ENCODE data around the gene GALNT12.

The GALNT12 gene

DNA sequence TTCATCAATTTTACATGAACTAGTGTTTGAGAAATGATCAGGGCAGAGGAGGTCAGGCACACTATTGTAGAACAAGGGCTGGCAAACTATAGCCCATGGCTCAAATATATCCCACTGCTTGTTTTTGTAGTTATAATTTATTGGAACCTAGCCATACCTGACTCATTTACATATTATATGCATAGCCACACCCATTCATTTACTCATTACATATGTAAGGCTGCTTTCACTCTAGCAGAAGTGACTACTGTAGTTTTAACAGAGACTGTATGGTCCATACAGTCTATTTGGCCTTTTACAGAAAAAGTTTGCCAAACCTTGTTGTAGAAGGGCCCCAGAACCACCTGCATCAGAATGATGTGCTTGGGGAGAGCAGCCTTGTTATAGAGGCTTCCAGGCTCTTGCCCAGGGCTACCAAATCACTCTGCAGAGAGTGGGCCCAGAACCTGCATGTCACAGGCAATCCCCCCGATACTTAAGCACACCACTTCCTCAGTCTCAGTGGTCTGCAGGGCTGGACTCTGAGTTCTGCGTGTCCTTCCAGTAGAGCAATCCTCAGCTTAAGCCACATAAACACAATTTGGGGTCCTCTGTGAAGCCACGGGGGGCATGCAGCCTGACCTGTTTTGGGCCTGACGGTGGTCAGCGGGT lies 17.9 kb upstream of the GALNT12 start:
- DNase-seq, result no peak
- WGBS (ENCODE audit: insufficient coverage), result 100% methylated on average over 5 of the region's 5 CpGs
- H3K36me3 ChIP-seq (ENCODE audit: control insufficient read depth in 4 of 4, insufficient read depth in 4 of 4, low read length in 3 of 4), result peaks cover 0 to 29% (median 9%) of the 10 kb centered on the region in 4 experiments
- H3K27me3 ChIP-seq (replicated peaks in 2 of 5; ENCODE audit: control insufficient read depth in 4 of 5, insufficient read depth in 5 of 5, low read length in 4 of 5), result no peaks in the 10 kb centered on the region
- no peak overlapping the region for H3K4me3 ChIP-seq (ENCODE audit: control insufficient read depth in 1 of 7, extremely low read depth in 1 of 7, insufficient read depth in 4 of 7, low read depth in 2 of 7, low read length in 6 of 7)
- no peaks in the 10 kb centered on the region for H3K9me3 ChIP-seq (ENCODE audit: control extremely low read depth in 1 of 5, control insufficient read depth in 4 of 5, insufficient read depth in 2 of 5, low read depth in 1 of 5, low read length in 4 of 5)
- ChIA-PET CTCF (interaction anchor here (0.9 to 4.2 kb wide), 3 partner anchors 8 to 413 kb away, joined by 3 to 46 read pairs (median 4); no protein-coding TSS in a partner anchor), POLR2A (no interaction called here)
- peaks cover 0 to 2% (median 0%) of the 10 kb centered on the region in 4 experiments for H3K4me1 ChIP-seq (ENCODE audit: control extremely low read depth in 1 of 4, control insufficient read depth in 4 of 4, insufficient read depth in 4 of 4, low read length in 3 of 4)
- H3K27ac ChIP-seq (ENCODE audit: insufficient read depth in 1 of 2, low read depth in 1 of 2, low read length in 2 of 2, poor library complexity in 1 of 2, severe bottlenecking in 2 of 2), result no peak overlapping the region

DNA sequence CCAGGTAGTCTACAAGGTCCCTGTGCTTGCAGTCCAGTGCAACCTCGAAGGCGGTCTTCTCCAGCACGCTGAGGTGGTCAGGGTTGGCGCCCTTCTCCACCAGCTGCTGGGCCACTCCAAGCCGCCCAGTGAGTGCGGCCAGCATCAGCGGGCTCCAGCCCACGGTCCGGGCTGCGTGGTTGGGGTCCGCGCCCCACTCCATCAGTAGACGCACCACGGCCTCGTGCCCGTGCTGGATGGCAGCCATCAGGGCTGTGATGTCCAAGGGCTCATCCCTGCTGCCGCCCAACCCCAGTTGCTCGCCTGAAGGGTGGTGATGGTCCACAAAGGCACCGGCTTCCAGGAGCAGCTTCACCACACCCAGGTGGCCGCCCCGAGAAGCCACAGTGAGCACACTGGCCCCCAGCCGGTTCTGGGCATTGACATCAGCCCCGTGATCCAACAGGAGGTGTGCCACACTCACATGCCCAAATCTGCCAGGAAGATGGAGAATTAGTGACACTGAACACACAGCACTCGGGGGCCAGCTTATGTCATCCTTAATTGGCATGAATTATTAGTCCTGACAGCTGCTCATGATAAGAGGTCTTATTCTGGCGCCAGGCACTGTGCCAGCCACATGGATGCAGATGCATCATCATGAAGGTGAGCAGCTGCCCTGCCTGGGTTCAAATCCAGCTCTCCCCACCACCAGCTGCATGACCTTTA lies 17.2 kb upstream of the GALNT12 start:
- no peak overlapping the region for H3K4me3 ChIP-seq (ENCODE audit: control insufficient read depth in 1 of 7, extremely low read depth in 1 of 7, insufficient read depth in 4 of 7, low read depth in 2 of 7, low read length in 6 of 7)
- peaks cover 0 to 29% (median 9%) of the 10 kb centered on the region in 4 experiments for H3K36me3 ChIP-seq (ENCODE audit: control insufficient read depth in 4 of 4, insufficient read depth in 4 of 4, low read length in 3 of 4)
- DNase-seq, result no peak
- H3K4me1 ChIP-seq (ENCODE audit: control extremely low read depth in 1 of 4, control insufficient read depth in 4 of 4, insufficient read depth in 4 of 4, low read length in 3 of 4), result peaks cover 0 to 5% (median under 1%) of the 10 kb centered on the region in 4 experiments
- no peaks in the 10 kb centered on the region for H3K9me3 ChIP-seq (ENCODE audit: control extremely low read depth in 1 of 5, control insufficient read depth in 4 of 5, insufficient read depth in 2 of 5, low read depth in 1 of 5, low read length in 4 of 5)
- no peak overlapping the region for H3K27ac ChIP-seq (ENCODE audit: insufficient read depth in 1 of 2, low read depth in 1 of 2, low read length in 2 of 2, poor library complexity in 1 of 2, severe bottlenecking in 2 of 2)
- ChIA-PET CTCF (interaction anchor here (0.7 to 4.2 kb wide), 5 partner anchors 9 to 413 kb away, joined by 3 to 46 read pairs (median 4); no protein-coding TSS in a partner anchor), POLR2A (interaction anchor here (0.7 kb wide), 1 partner anchor 11 kb away, joined by 5 read pairs; no protein-coding TSS in a partner anchor)
- no peaks in the 10 kb centered on the region for H3K27me3 ChIP-seq (replicated peaks in 2 of 5; ENCODE audit: control insufficient read depth in 4 of 5, insufficient read depth in 5 of 5, low read length in 4 of 5)
- 97% methylated on average over 20 of the region's 25 CpGs for WGBS (ENCODE audit: insufficient coverage)

DNA sequence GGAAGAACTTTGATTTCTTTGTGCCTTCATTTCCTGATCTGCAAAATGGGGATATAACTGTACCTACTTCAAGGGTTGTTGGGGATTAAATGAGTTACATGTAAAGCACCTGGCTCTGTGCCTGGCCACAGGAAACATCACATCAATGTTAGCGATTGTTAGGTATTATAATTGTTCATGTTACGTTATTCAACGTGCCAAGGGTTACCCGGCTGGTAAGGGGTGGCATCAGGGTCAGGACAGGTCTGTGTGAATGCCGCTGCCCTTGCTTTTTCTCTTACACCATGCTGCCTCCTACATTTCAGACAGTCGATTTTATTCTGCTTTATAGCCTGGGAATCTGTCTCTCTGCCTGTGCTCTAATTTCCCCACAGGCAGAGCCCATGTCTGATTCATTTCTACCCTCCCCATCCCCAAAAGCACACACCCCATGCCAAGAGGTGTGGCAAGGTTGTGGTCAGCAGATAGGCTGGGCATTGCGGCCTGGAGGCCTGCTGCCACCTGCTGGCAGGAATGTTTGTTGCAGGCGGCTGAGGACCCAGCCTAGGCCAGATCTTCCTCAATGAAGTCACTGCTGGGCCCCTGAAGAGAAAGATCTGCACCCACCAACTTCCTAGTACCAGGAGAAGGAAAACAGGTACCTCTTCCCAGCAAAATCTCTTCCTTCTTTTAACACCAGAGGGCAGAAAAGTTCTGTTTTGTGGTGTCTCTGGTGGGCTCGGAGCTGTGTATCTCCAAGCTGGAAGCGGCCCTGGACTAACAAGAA lies 16.4 kb upstream of the GALNT12 start:
- 67% methylated on average over 9 of the region's 10 CpGs for WGBS (ENCODE audit: insufficient coverage)
- Histone ChIP-seq H3K36me3 (ENCODE audit: control insufficient read depth in 4 of 4, insufficient read depth in 4 of 4, low read length in 3 of 4) (peaks cover 0 to 26% (median 9%) of the 10 kb centered on the region in 4 experiments), H3K27ac (ENCODE audit: insufficient read depth in 1 of 2, low read depth in 1 of 2, low read length in 2 of 2, poor library complexity in 1 of 2, severe bottlenecking in 2 of 2) (no peak overlapping the region), H3K9me3 (ENCODE audit: control extremely low read depth in 1 of 5, control insufficient read depth in 4 of 5, insufficient read depth in 2 of 5, low read depth in 1 of 5, low read length in 4 of 5) (no peaks in the 10 kb centered on the region), H3K4me3 (ENCODE audit: control insufficient read depth in 1 of 7, extremely low read depth in 1 of 7, insufficient read depth in 4 of 7, low read depth in 2 of 7, low read length in 6 of 7) (no peak overlapping the region), H3K27me3 (replicated peaks in 2 of 5; ENCODE audit: control insufficient read depth in 4 of 5, insufficient read depth in 5 of 5, low read length in 4 of 5) (no peaks in the 10 kb centered on the region), H3K4me1 (ENCODE audit: control extremely low read depth in 1 of 4, control insufficient read depth in 4 of 4, insufficient read depth in 4 of 4, low read length in 3 of 4) (peaks cover 0 to 12% (median 7%) of the 10 kb centered on the region in 4 experiments)
- CTCF ChIA-PET, result interaction anchor here (0.7 to 4.2 kb wide), 8 partner anchors 9 to 506 kb away, joined by 3 to 46 read pairs (median 4); no protein-coding TSS in a partner anchor
- POLR2A ChIA-PET, result interaction anchor here (0.7 kb wide), 1 partner anchor 12 kb away, joined by 5 read pairs; no protein-coding TSS in a partner anchor
- peak; percentile 63 to 77 (median 77) for DNase-seq

DNA sequence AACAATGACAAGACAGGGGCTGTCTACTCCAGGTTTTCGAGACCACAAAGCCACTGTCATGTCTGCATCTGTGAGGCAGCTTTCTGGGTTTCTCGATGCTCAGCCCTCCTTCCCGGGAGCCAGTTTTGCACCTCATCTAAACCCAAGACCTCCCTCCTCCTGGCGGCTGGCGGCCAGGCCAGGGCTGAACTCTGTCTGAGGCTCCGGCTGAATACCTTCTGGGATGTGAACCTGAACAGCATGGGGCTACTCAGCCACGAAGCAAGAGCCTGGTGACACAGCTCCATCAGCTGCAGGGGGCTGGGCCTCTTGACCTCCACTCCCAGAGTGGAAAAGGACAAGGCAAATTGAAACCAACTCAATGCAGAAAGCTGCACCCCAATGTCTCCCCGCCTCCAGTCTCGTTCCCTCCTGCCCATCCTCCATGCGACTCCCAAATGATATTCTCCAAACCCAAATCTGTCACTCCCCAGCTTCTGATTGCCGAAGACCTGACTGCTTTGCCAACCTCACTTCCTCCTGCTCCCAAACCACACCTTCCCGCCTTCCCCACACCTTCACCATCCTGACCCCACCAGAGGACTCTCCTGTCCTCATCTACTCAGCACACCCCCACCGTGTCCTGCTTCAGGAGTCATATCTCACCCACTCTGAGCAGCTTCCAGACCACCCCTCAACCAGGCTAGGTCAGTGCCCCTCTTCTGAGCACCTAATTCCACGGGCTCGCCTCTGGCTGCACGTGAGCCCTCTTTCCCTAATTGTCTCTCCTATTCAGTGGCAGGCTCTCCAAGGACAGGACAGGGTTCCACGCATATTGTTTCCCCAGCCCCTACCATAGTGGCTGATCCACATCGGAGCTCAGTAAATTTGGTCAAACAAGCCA lies 15.6 kb upstream of the GALNT12 start:
- DNase-seq, result no peak
- Histone ChIP-seq H3K27me3 (replicated peaks in 2 of 5; ENCODE audit: control insufficient read depth in 4 of 5, insufficient read depth in 5 of 5, low read length in 4 of 5) (no peaks in the 10 kb centered on the region), H3K4me1 (ENCODE audit: control extremely low read depth in 1 of 4, control insufficient read depth in 4 of 4, insufficient read depth in 4 of 4, low read length in 3 of 4) (peaks cover 0 to 16% (median 10%) of the 10 kb centered on the region in 4 experiments), H3K9me3 (ENCODE audit: control extremely low read depth in 1 of 5, control insufficient read depth in 4 of 5, insufficient read depth in 2 of 5, low read depth in 1 of 5, low read length in 4 of 5) (no peaks in the 10 kb centered on the region), H3K27ac (ENCODE audit: insufficient read depth in 1 of 2, low read depth in 1 of 2, low read length in 2 of 2, poor library complexity in 1 of 2, severe bottlenecking in 2 of 2) (no peak overlapping the region), H3K36me3 (ENCODE audit: control insufficient read depth in 4 of 4, insufficient read depth in 4 of 4, low read length in 3 of 4) (peaks cover 0 to 26% (median 9%) of the 10 kb centered on the region in 4 experiments), H3K4me3 (ENCODE audit: control insufficient read depth in 1 of 7, extremely low read depth in 1 of 7, insufficient read depth in 4 of 7, low read depth in 2 of 7, low read length in 6 of 7) (no peak overlapping the region)
- WGBS (ENCODE audit: insufficient coverage), result 88% methylated on average over 14 of the region's 18 CpGs
- ChIA-PET POLR2A (no interaction called here), CTCF (interaction anchor here (1.2 to 4.2 kb wide), 5 partner anchors 13 to 507 kb away, joined by 3 to 46 read pairs (median 4); no protein-coding TSS in a partner anchor)

DNA sequence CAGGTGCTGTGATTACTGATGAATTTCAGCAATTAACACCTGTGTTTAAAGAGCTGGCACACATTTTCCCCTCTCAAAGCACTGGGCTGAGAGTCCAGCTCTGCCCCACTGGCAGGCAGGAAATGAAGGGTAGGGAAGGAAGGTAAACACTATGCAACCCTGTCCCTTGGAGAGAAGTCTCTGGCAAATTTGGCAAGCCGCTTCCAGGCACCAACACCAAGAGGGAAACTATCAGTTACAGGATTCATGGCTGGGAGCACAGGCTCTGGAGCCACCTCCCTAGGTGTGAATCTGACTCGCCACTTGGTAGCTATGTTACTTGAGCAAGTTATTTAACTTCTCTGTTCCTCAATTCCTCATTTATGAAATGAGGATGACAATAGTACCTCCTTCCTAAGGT lies 14.4 kb upstream of the GALNT12 start:
- ChIA-PET CTCF (interaction anchor here (3.5 to 4.2 kb wide), 2 partner anchors 13 to 17 kb away, joined by 10 to 46 read pairs; no protein-coding TSS in a partner anchor), POLR2A (no interaction called here)
- H3K27ac ChIP-seq (ENCODE audit: insufficient read depth in 1 of 2, low read depth in 1 of 2, low read length in 2 of 2, poor library complexity in 1 of 2, severe bottlenecking in 2 of 2), result no peak overlapping the region
- no peak overlapping the region for H3K4me3 ChIP-seq (ENCODE audit: control insufficient read depth in 1 of 7, extremely low read depth in 1 of 7, insufficient read depth in 4 of 7, low read depth in 2 of 7, low read length in 6 of 7)
- peaks cover 0 to 4% (median 0%) of the 10 kb centered on the region in 5 experiments for H3K9me3 ChIP-seq (ENCODE audit: control extremely low read depth in 1 of 5, control insufficient read depth in 4 of 5, insufficient read depth in 2 of 5, low read depth in 1 of 5, low read length in 4 of 5)
- no peaks in the 10 kb centered on the region for H3K27me3 ChIP-seq (replicated peaks in 2 of 5; ENCODE audit: control insufficient read depth in 4 of 5, insufficient read depth in 5 of 5, low read length in 4 of 5)
- H3K36me3 ChIP-seq (ENCODE audit: control insufficient read depth in 4 of 4, insufficient read depth in 4 of 4, low read length in 3 of 4), result peaks cover 0 to 20% (median 9%) of the 10 kb centered on the region in 4 experiments
- WGBS (ENCODE audit: insufficient coverage), result 96% methylated on average over 2 of the region's 2 CpGs
- no peak for DNase-seq
- peaks cover 0 to 19% (median 12%) of the 10 kb centered on the region in 4 experiments for H3K4me1 ChIP-seq (ENCODE audit: control extremely low read depth in 1 of 4, control insufficient read depth in 4 of 4, insufficient read depth in 4 of 4, low read length in 3 of 4)

DNA sequence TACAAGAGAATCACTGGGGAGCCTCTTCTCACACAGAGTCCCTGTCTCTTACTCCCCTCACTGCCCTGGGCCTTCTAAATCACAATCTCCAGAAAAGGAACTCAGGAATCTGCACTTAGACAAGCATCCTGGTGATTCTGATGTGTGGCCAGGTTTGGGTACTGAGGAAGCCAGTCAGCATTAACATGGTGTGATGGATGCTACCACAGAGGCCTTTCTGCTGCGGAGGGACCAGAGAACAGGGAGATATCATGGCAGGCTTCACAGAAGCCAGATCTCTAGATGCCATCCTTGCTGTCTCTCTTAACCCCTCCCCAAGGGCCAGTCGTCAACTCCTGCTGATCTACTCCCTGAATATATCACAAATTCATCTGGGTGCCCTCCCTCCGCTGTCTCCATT lies 12.7 kb upstream of the GALNT12 start:
- no peak for DNase-seq
- H3K9me3 ChIP-seq (ENCODE audit: control extremely low read depth in 1 of 5, control insufficient read depth in 4 of 5, insufficient read depth in 2 of 5, low read depth in 1 of 5, low read length in 4 of 5), result peaks cover 0 to 9% (median 0%) of the 10 kb centered on the region in 5 experiments
- ChIA-PET POLR2A (no interaction called here), CTCF (interaction anchor here (0.9 to 3.5 kb wide), 5 partner anchors 8 to 481 kb away, joined by 3 to 10 read pairs (median 3); no protein-coding TSS in a partner anchor)
- WGBS (ENCODE audit: insufficient coverage), result 94% methylated on average over 3 of the region's 3 CpGs
- no peaks in the 10 kb centered on the region for H3K27me3 ChIP-seq (replicated peaks in 2 of 5; ENCODE audit: control insufficient read depth in 4 of 5, insufficient read depth in 5 of 5, low read length in 4 of 5)
- no peak overlapping the region for H3K27ac ChIP-seq (ENCODE audit: insufficient read depth in 1 of 2, low read depth in 1 of 2, low read length in 2 of 2, poor library complexity in 1 of 2, severe bottlenecking in 2 of 2)
- H3K36me3 ChIP-seq (ENCODE audit: control insufficient read depth in 4 of 4, insufficient read depth in 4 of 4, low read length in 3 of 4), result peaks cover 0 to 8% (median 2%) of the 10 kb centered on the region in 4 experiments
- no peak overlapping the region for H3K4me3 ChIP-seq (ENCODE audit: control insufficient read depth in 1 of 7, extremely low read depth in 1 of 7, insufficient read depth in 4 of 7, low read depth in 2 of 7, low read length in 6 of 7)
- H3K4me1 ChIP-seq (ENCODE audit: control extremely low read depth in 1 of 4, control insufficient read depth in 4 of 4, insufficient read depth in 4 of 4, low read length in 3 of 4), result peaks cover 0 to 19% (median 12%) of the 10 kb centered on the region in 4 experiments
